ENCODE measurements around the gene HCN2.
"Not testable (repeated sequence)": the region's sequence is repeated elsewhere in the genome, so short reads cannot be mapped to it uniquely, and the experiment has no call there.

The HCN2 gene

GRCh38 chr19:618674-619285, 29.1 kb downstream of the HCN2 start:
- no peak overlapping the region for H3K4me3 ChIP-seq (ENCODE audit: low read depth, low read length)
- no peak for DNase-seq
- H3K27me3 ChIP-seq (ENCODE audit: insufficient read depth, low read depth, severe bottlenecking): no peaks in the 10 kb centered on the region
- no peaks in the 10 kb centered on the region for H3K9me3 ChIP-seq (ENCODE audit: severe bottlenecking)
- H3K27ac ChIP-seq: no peak overlapping the region
- H3K36me3 ChIP-seq: peaks cover 59% of the 10 kb centered on the region
- TF ChIP-seq CTCF (IDR thresholded peaks at IDR 0.05; ENCODE audit: low read depth, low read length): no peak

- Histone ChIP-seq H3K36me3 (peaks cover 59% of the 10 kb centered on the region), H3K27ac (no peak overlapping the region), H3K4me3 (ENCODE audit: low read depth, low read length) (no peak overlapping the region), H3K9me3 (ENCODE audit: severe bottlenecking) (no peaks in the 10 kb centered on the region), H3K27me3 (ENCODE audit: insufficient read depth, low read depth, severe bottlenecking) (no peaks in the 10 kb centered on the region)
- DNase-seq: no peak
- TF ChIP-seq CTCF (IDR thresholded peaks at IDR 0.05; ENCODE audit: low read depth, low read length): no peak
Measured at GRCh38 chr19:619286-620002, 29.8 kb downstream of the HCN2 start.

- H3K9me3 ChIP-seq (ENCODE audit: severe bottlenecking): no peaks in the 10 kb centered on the region
- H3K36me3 ChIP-seq: peaks cover 58% of the 10 kb centered on the region
- H3K4me3 ChIP-seq (ENCODE audit: low read depth, low read length): no peak overlapping the region
- H3K27me3 ChIP-seq (ENCODE audit: insufficient read depth, low read depth, severe bottlenecking): no peaks in the 10 kb centered on the region
- no peak for DNase-seq
- no peak for TF ChIP-seq CTCF (IDR thresholded peaks at IDR 0.05; ENCODE audit: low read depth, low read length)
- H3K27ac ChIP-seq: no peak overlapping the region
Measured at GRCh38 chr19:620166-620862, 30.6 kb downstream of the HCN2 start.

GRCh38 chr19:621191-621590, 31.5 kb downstream of the HCN2 start:
- not testable (repeated sequence) for H3K9me3 ChIP-seq (ENCODE audit: severe bottlenecking)
- H3K36me3 ChIP-seq: peaks cover 62% of the 10 kb centered on the region

GRCh38 chr19:621819-622218, 32.1 kb downstream of the HCN2 start:
- H3K9me3 ChIP-seq (ENCODE audit: severe bottlenecking): no peaks in the 10 kb centered on the region
- H3K27ac ChIP-seq: no peak overlapping the region
- peaks cover 62% of the 10 kb centered on the region for H3K36me3 ChIP-seq
- TF ChIP-seq CTCF (IDR thresholded peaks at IDR 0.05; ENCODE audit: low read depth, low read length): no peak
- no peaks in the 10 kb centered on the region for H3K27me3 ChIP-seq (ENCODE audit: insufficient read depth, low read depth, severe bottlenecking)
- no peak for DNase-seq
- H3K4me3 ChIP-seq (ENCODE audit: low read depth, low read length): no peak overlapping the region

More at GRCh38 chr19:621191-621590, 31.5 kb downstream of the HCN2 start:
- not testable (repeated sequence) for H3K4me3 ChIP-seq (ENCODE audit: low read depth, low read length); DNase-seq; H3K27me3 ChIP-seq (ENCODE audit: insufficient read depth, low read depth, severe bottlenecking); H3K27ac ChIP-seq

GRCh38 chr19:622666-623065, 33.0 kb downstream of the HCN2 start:
- TF ChIP-seq CTCF (IDR thresholded peaks at IDR 0.05; ENCODE audit: low read depth, low read length): no peak
- H3K36me3 ChIP-seq: peaks cover 66% of the 10 kb centered on the region
- no peaks in the 10 kb centered on the region for H3K9me3 ChIP-seq (ENCODE audit: severe bottlenecking)
- no peaks in the 10 kb centered on the region for H3K27me3 ChIP-seq (ENCODE audit: insufficient read depth, low read depth, severe bottlenecking)
- no peak for DNase-seq
- no peak overlapping the region for H3K4me3 ChIP-seq (ENCODE audit: low read depth, low read length)
- H3K27ac ChIP-seq: no peak overlapping the region
